LNCAP (cell line): ENCODE data around the gene RNF13.
A peak's percentile ranks its signal among the peaks of the same experiment; 100 is the strongest.

ENCODE experiments used
- TF ChIP-seq, protein P1 (sequence below): fragments of 450-650 bp; IDR thresholded peaks from 2 replicates; pipeline ENCODE4 v1.5.1; 2017; ENCODE audit warnings: mild to moderate bottlenecking

Gene RNF13

DNA sequence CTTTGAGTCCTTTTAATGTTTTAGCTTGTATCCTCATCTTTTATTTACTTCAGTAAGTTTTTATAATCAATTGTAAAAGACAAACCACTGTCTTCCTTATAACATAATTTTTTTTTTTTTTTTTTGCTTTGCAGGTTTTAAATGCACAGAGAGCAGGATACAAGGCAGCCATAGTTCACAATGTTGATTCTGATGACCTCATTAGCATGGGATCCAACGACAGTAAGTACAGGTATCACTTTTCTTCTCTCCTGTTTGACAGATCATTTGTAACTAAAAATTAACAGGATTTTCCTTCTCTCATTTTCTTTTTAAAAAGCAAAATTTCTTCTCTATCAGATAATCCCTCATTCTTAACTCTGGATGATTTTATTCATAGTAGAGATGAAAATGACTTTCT lies 82.3 kb downstream of the RNF13 start:
- TF ChIP-seq, protein P1, sequence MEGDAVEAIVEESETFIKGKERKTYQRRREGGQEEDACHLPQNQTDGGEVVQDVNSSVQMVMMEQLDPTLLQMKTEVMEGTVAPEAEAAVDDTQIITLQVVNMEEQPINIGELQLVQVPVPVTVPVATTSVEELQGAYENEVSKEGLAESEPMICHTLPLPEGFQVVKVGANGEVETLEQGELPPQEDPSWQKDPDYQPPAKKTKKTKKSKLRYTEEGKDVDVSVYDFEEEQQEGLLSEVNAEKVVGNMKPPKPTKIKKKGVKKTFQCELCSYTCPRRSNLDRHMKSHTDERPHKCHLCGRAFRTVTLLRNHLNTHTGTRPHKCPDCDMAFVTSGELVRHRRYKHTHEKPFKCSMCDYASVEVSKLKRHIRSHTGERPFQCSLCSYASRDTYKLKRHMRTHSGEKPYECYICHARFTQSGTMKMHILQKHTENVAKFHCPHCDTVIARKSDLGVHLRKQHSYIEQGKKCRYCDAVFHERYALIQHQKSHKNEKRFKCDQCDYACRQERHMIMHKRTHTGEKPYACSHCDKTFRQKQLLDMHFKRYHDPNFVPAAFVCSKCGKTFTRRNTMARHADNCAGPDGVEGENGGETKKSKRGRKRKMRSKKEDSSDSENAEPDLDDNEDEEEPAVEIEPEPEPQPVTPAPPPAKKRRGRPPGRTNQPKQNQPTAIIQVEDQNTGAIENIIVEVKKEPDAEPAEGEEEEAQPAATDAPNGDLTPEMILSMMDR = no peak

DNA sequence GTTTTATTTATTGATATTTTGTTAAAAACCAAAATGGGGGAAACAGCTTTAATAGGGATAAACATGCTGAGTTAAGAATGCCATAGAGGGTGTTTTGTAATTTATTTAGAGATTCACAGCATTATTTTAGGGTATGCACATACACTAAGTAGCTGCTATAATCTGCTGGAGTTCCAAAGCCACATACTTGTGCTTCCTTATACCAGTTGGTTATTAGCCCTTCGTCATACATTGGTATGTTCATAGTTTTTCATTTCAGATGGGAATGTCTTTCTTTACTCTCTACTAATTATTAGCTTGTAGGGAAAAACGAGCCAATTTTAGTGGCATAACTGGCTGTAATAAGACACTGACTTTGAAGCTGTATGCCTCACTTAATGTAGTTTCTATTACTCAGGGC lies 82.8 kb downstream of the RNF13 start:
- TF ChIP-seq, protein P1 = no peak

DNA sequence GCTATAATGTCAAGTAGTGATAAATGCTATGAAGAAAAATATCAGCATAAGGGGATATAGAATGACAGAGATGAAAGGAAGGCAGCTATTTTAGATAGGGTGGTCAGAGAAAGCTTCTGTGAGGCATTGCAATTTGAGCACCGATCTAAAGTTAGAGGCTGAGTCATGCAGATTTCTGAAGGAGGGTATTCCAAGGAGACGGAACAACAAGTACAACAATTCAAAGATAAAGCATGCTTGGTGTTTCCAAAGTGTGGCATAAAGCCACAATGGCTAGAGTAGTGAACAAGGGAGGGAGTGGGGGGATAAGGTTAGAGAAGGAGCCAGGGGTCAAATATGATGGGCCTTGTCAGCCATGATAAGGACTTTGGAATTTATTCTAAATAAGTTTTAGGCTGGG lies 85.8 kb downstream of the RNF13 start:
- TF ChIP-seq, protein P1 = no peak

DNA sequence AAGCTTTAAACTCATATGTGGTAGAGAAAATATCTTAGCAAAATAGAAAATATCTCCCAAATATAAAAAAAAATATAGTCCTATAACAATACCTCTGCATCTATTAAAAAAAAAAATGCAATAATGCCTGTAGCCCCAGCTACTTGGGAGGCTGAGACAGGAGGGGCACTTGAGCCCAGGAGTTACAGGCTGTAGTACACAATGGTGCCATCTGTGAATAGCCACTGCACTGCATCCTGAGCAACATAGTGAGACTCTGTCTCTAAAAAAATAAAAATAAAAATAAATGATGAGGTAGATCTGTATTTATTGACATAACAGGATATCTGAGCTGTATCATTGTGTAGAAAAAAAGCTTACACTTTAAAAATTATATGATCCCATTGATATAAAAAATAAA lies 87.3 kb downstream of the RNF13 start:
- TF ChIP-seq, protein P1 = no peak

DNA sequence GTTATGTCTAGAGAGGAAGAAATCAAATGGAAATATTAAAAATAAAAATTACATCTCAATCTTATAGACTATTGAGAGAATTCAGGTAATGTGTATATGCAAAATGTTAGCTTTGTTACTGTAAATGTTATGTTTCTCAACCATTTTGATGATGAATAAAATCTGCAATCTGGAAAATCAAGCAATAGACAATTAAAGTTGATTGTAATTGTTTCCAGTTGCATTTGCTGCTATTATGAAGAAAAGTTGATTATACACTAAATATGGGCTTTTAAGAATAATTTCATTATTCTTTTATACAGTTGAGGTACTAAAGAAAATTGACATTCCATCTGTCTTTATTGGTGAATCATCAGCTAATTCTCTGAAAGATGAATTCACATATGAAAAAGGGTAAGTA lies 88.8 kb downstream of the RNF13 start:
- TF ChIP-seq, protein P1 = no peak

DNA sequence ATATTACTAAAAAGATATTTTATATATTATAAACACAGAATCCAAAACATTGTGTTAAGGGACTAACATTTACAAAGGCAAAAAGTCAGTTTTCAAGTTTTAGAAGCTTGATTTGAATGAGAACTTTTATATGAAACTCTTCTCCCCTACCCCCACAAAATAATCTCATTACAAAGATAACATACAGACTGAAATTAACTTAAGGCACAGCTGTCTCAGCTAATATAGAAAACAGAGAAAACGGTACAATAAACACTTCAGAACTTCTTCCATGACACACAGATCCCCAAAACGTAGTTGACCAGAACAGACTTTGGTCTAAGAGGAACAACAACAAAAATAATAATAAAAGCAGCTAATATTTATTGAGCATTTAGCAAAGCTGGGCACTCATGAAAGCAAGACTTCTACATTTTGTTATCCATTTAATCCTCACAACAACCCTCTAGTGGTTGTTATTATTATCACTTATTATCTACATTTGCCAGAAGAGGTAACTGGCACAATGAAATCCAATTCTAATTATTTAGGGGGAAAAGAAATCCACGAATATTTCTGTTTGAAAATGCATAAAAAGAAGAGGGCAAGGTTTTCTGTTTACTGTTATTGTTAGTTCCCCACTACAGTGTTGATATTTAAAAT lies 89.6 kb downstream of the RNF13 start:
- TF ChIP-seq, protein P1 = peak; percentile 31; the same call in 1 of the 2 replicates

DNA sequence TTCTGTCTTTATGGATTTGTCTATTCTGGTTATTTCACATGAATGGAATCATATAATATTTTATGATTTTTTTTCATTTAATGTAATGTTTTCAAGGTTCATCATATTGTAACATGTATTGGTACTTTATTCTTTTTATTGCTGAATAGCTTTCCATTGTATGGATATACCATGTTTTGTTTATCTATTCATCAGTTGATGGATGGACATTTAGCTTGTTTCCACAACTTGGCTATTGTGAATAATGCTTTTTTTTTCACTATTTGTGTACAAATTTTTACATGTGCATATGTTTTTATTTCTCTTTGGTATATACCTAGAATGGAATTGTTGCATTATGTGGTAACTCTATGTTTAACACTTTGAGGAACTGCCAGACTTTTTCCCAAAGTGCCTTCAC lies 93.0 kb downstream of the RNF13 start:
- TF ChIP-seq, protein P1 = no peak

DNA sequence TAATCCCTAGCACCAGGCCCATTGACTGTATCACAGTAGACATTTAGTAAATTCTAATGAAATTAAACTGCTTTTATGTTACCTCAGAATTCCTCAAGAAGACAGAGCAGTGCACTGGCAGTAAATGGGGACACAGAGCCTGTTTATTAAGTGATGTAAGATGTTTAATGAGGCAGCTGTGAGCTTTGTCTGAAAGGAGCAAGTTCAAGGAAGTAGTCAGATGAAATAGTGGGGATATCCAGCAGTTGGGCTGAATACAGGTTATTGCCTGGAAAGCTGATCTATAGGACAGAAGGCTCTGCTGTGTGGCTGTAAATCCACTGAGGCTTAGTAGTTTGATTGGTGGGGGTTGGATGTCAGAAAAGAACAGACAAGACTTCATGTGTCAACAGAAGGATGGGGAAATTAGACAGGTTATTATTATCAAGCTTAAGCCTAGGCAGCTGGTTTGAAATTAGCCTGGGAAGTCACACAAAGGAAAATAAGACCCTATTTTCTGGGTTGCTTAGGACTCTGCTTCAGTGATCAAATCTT lies 95.5 kb downstream of the RNF13 start:
- TF ChIP-seq, protein P1 = no peak
